MM.1S (cell line): Measurements from ENCODE around the gene KIRREL3.

Experiments
- DNase-seq: peaks from one replicate; pipeline ENCODE4 v3.0.0-alpha.2; 2015
- H2AFZ ChIP-seq: fragments of 300-600 bp; sonication (generic); 2 replicates; pipeline ENCODE4 v1.6.0; 2016; ENCODE audit warnings: antibody characterized with exemption, low read length
- H3F3A ChIP-seq: fragments of 300-600 bp; sonication (generic); 2 replicates; pipeline ENCODE4 v1.6.1; 2016; ENCODE audit warnings: mild to moderate bottlenecking, antibody characterized with exemption, low read length, moderate library complexity, mixed read lengths; ENCODE audit not compliant: insufficient read depth
- H3K27ac ChIP-seq: fragments of 300-600 bp; sonication (generic); 2 replicates; pipeline ENCODE4 v1.5.1; 2016; ENCODE audit warnings: mild to moderate bottlenecking, low read length
- H3K27me3 ChIP-seq: fragments of 300-600 bp; sonication (generic); replicated peaks from 2 replicates; pipeline ENCODE4 v1.6.0; 2016; ENCODE audit warnings: low read length; ENCODE audit not compliant: insufficient read depth
- H3K36me3 ChIP-seq: fragments of 300-600 bp; sonication (generic); replicated peaks from 2 replicates; pipeline ENCODE4 v1.6.1; 2016; ENCODE audit warnings: mild to moderate bottlenecking, low read length, mixed read lengths; ENCODE audit not compliant: insufficient read depth
- H3K4me1 ChIP-seq: fragments of 300-600 bp; sonication (generic); 2 replicates; pipeline ENCODE4 v1.6.1; 2016; ENCODE audit warnings: low read length, mixed read lengths
- H3K4me2 ChIP-seq: fragments of 300-600 bp; sonication (generic); 2 replicates; pipeline ENCODE4 v1.6.0; 2016; ENCODE audit warnings: low read depth, low read length
- H3K4me3 ChIP-seq: fragments of 300-600 bp; sonication (generic); 2 replicates; pipeline ENCODE4 v1.5.1; 2016; ENCODE audit warnings: low read length, mixed read lengths
- H3K79me2 ChIP-seq: fragments of 300-600 bp; sonication (generic); 2 replicates; pipeline ENCODE4 v1.6.1; 2016; ENCODE audit warnings: mixed run types, low read length, mixed read lengths
- H3K9ac ChIP-seq: fragments of 300-600 bp; sonication (generic); 2 replicates; pipeline ENCODE4 v1.6.1; 2016; ENCODE audit warnings: low read length, mixed read lengths
- H3K9me2 ChIP-seq: fragments of 300-600 bp; sonication (generic); replicated peaks from 2 replicates; pipeline ENCODE4 v1.6.1; 2016; ENCODE audit warnings: mild to moderate bottlenecking, low read length, mixed read lengths; ENCODE audit not compliant: insufficient read depth
- H3K9me3 ChIP-seq: fragments of 300-600 bp; sonication (generic); replicated peaks from 2 replicates; pipeline ENCODE4 v1.6.1; 2016; ENCODE audit warnings: mild to moderate bottlenecking, low read length, mixed read lengths; ENCODE audit not compliant: insufficient read depth
- H4K20me1 ChIP-seq: fragments of 300-600 bp; sonication (generic); 2 replicates; pipeline ENCODE4 v1.6.1; 2016; ENCODE audit warnings: mild to moderate bottlenecking, low read length, moderate library complexity, mixed read lengths; ENCODE audit not compliant: insufficient read depth
- CTCF ChIP-seq: fragments of 300-600 bp; sonication (generic); IDR thresholded peaks from 2 replicates; pipeline ENCODE4 v1.5.1; 2016; ENCODE audit warnings: antibody characterized with exemption, low read length, mixed read lengths
- EZH2 ChIP-seq: fragments of 300-600 bp; sonication (generic); optimal IDR thresholded peaks from 2 replicates; pipeline ENCODE3; 2017; ENCODE audit warnings: low read depth, mild to moderate bottlenecking, antibody characterized with exemption, low read length, mixed read lengths
- EZH2phosphoT487 ChIP-seq: fragments of 300-600 bp; sonication (generic); IDR thresholded peaks from 2 replicates; pipeline ENCODE4 v1.6.1; 2018; ENCODE audit warnings: antibody characterized with exemption, low read length

KIRREL3 gene

GRCh38 chr11:126437731-126438130 is 562.8 kb downstream of the KIRREL3 start:
- no peak overlapping the region for H3K4me2 ChIP-seq
- no peak overlapping the region for H3K9ac ChIP-seq
- DNase-seq = no peak
- no peaks in the 10 kb centered on the region for H3K9me3 ChIP-seq
- no peaks in the 10 kb centered on the region for H3F3A ChIP-seq
- H3K4me3 ChIP-seq = no peak overlapping the region
- no peaks in the 10 kb centered on the region for H3K9me2 ChIP-seq
- no peaks in the 10 kb centered on the region for H3K79me2 ChIP-seq
- TF ChIP-seq EZH2 (no peak), CTCF (no peak), EZH2phosphoT487 (no peak)
- no peaks in the 10 kb centered on the region for H3K36me3 ChIP-seq
- peaks cover 17% of the 10 kb centered on the region for H3K4me1 ChIP-seq
- H2AFZ ChIP-seq = no peak overlapping the region
- no peaks in the 10 kb centered on the region for H4K20me1 ChIP-seq
- no peak overlapping the region for H3K27ac ChIP-seq
- no peaks in the 10 kb centered on the region for H3K27me3 ChIP-seq

GRCh38 chr11:126436209-126436755 is 564.3 kb downstream of the KIRREL3 start:
- no peak for TF ChIP-seq EZH2
- no peak for TF ChIP-seq CTCF
- TF ChIP-seq EZH2phosphoT487 = no peak
- H3K9me3 ChIP-seq = no peaks in the 10 kb centered on the region
- no peaks in the 10 kb centered on the region for H3F3A ChIP-seq
- DNase-seq = no peak
- H3K79me2 ChIP-seq = no peaks in the 10 kb centered on the region
- H3K4me2 ChIP-seq = no peak overlapping the region
- no peaks in the 10 kb centered on the region for H3K9me2 ChIP-seq
- no peaks in the 10 kb centered on the region for H3K27me3 ChIP-seq
- no peaks in the 10 kb centered on the region for H3K36me3 ChIP-seq
- H4K20me1 ChIP-seq = no peaks in the 10 kb centered on the region
- no peak overlapping the region for H3K9ac ChIP-seq
- H3K27ac ChIP-seq = no peak overlapping the region
- no peak overlapping the region for H3K4me3 ChIP-seq
- H2AFZ ChIP-seq = no peak overlapping the region
- H3K4me1 ChIP-seq = peaks cover 10% of the 10 kb centered on the region; the same call in 1 of the 2 replicates

- no peak overlapping the region for H3K9ac ChIP-seq
- no peak overlapping the region for H3K4me2 ChIP-seq
- H3K9me2 ChIP-seq = no peaks in the 10 kb centered on the region
- no peaks in the 10 kb centered on the region for H3K79me2 ChIP-seq
- no peak overlapping the region for H2AFZ ChIP-seq
- no peaks in the 10 kb centered on the region for H3F3A ChIP-seq
- no peaks in the 10 kb centered on the region for H3K27me3 ChIP-seq
- no peak overlapping the region for H3K27ac ChIP-seq
- no peaks in the 10 kb centered on the region for H3K36me3 ChIP-seq
- H3K9me3 ChIP-seq = no peaks in the 10 kb centered on the region
- H4K20me1 ChIP-seq = no peaks in the 10 kb centered on the region
- 0 out of 2 replicates have a peak, but pooled peaks cover 5% of the 10 kb centered on the region for H3K4me1 ChIP-seq
- TF ChIP-seq EZH2 = no peak
- TF ChIP-seq CTCF = no peak
- TF ChIP-seq EZH2phosphoT487 = no peak
- H3K4me3 ChIP-seq = no peak overlapping the region
- DNase-seq = no peak
Observed at GRCh38 chr11:126434950-126435335, 565.6 kb downstream of the KIRREL3 start.
